ENCODE data around the gene ELOVL2. TPM values are rescaled to one million over a fixed set of nuclear protein-coding genes. Genes with fewer than 3 reads are reported as not detected.

The ELOVL2 gene
- total RNA-seq, 2 donors from 2014 or later = not detected

GRCh38 chr6:11042750-11043377, 1.2 kb downstream of the ELOVL2 start:
- no peaks in the 10 kb centered on the region for H3K9me3 Mint-ChIP-seq
- peaks cover 9% of the 10 kb centered on the region for H3K4me1 Mint-ChIP-seq
- H3K27me3 Mint-ChIP-seq = peaks cover 45% of the 10 kb centered on the region
- no peak overlapping the region for H3K27ac Mint-ChIP-seq
- ATAC-seq (replicated peaks) = no peak
- peak overlapping the region; percentile 53 for H3K4me3 Mint-ChIP-seq
- peaks cover 5% of the 10 kb centered on the region for H3K36me3 Mint-ChIP-seq (ENCODE audit: low read depth)

- H3K27ac Mint-ChIP-seq = no peak overlapping the region
- peaks cover 42% of the 10 kb centered on the region for H3K27me3 Mint-ChIP-seq
- H3K9me3 Mint-ChIP-seq = no peaks in the 10 kb centered on the region
- H3K36me3 Mint-ChIP-seq (ENCODE audit: low read depth) = peaks cover 5% of the 10 kb centered on the region
- H3K4me1 Mint-ChIP-seq = peaks cover 9% of the 10 kb centered on the region
- peak overlapping the region; percentile 53 for H3K4me3 Mint-ChIP-seq
- no peak for ATAC-seq (replicated peaks)
Measured at GRCh38 chr6:11042025-11042749, 1.9 kb downstream of the ELOVL2 start.

GRCh38 chr6:11040134-11040533, 4.0 kb downstream of the ELOVL2 start:
- H3K36me3 Mint-ChIP-seq (ENCODE audit: low read depth) = peaks cover 5% of the 10 kb centered on the region
- H3K4me3 Mint-ChIP-seq = no peak overlapping the region
- H3K9me3 Mint-ChIP-seq = no peaks in the 10 kb centered on the region
- no peak overlapping the region for H3K27ac Mint-ChIP-seq
- peaks cover 44% of the 10 kb centered on the region for H3K27me3 Mint-ChIP-seq
- no peak for ATAC-seq (replicated peaks)
- H3K4me1 Mint-ChIP-seq = peaks cover 9% of the 10 kb centered on the region

- Mint-ChIP-seq H3K4me1 (peaks cover 5% of the 10 kb centered on the region), H3K4me3 (no peak overlapping the region), H3K27ac (no peak overlapping the region), H3K27me3 (peaks cover 41% of the 10 kb centered on the region), H3K36me3 (ENCODE audit: low read depth) (no peaks in the 10 kb centered on the region), H3K9me3 (no peaks in the 10 kb centered on the region)
- no peak for ATAC-seq (replicated peaks)
Measured at GRCh38 chr6:11039040-11039439, 5.1 kb downstream of the ELOVL2 start.

GRCh38 chr6:11036977-11037430, 7.1 kb downstream of the ELOVL2 start:
- no peak for ATAC-seq (replicated peaks)
- H3K27me3 Mint-ChIP-seq = peaks cover 35% of the 10 kb centered on the region
- no peaks in the 10 kb centered on the region for H3K9me3 Mint-ChIP-seq
- no peaks in the 10 kb centered on the region for H3K36me3 Mint-ChIP-seq (ENCODE audit: low read depth)
- no peak overlapping the region for H3K4me3 Mint-ChIP-seq
- H3K4me1 Mint-ChIP-seq = no peaks in the 10 kb centered on the region
- no peak overlapping the region for H3K27ac Mint-ChIP-seq

GRCh38 chr6:11036351-11036740, 7.8 kb downstream of the ELOVL2 start:
- no peak overlapping the region for H3K27ac Mint-ChIP-seq
- H3K9me3 Mint-ChIP-seq = no peaks in the 10 kb centered on the region
- H3K4me3 Mint-ChIP-seq = no peak overlapping the region
- ATAC-seq (replicated peaks) = no peak
- H3K4me1 Mint-ChIP-seq = no peaks in the 10 kb centered on the region
- H3K36me3 Mint-ChIP-seq (ENCODE audit: low read depth) = no peaks in the 10 kb centered on the region
- peaks cover 41% of the 10 kb centered on the region for H3K27me3 Mint-ChIP-seq

- Mint-ChIP-seq H3K4me3 (no peak overlapping the region), H3K27ac (no peak overlapping the region), H3K4me1 (no peaks in the 10 kb centered on the region), H3K36me3 (ENCODE audit: low read depth) (no peaks in the 10 kb centered on the region), H3K27me3 (peaks cover 39% of the 10 kb centered on the region), H3K9me3 (no peaks in the 10 kb centered on the region)
- no peak for ATAC-seq (replicated peaks)
Measured at GRCh38 chr6:11035616-11036350, 8.3 kb downstream of the ELOVL2 start.

- H3K27ac Mint-ChIP-seq = no peak overlapping the region
- H3K27me3 Mint-ChIP-seq = peaks cover 36% of the 10 kb centered on the region
- ATAC-seq (replicated peaks) = no peak
- no peaks in the 10 kb centered on the region for H3K36me3 Mint-ChIP-seq (ENCODE audit: low read depth)
- H3K4me1 Mint-ChIP-seq = no peaks in the 10 kb centered on the region
- H3K4me3 Mint-ChIP-seq = no peak overlapping the region
- no peaks in the 10 kb centered on the region for H3K9me3 Mint-ChIP-seq
Measured at GRCh38 chr6:11033825-11034224, 10.3 kb downstream of the ELOVL2 start.

GRCh38 chr6:11030904-11031303, 13.2 kb downstream of the ELOVL2 start:
- ATAC-seq (replicated peaks) = no peak
- H3K36me3 Mint-ChIP-seq (ENCODE audit: low read depth) = no peaks in the 10 kb centered on the region
- H3K27me3 Mint-ChIP-seq = peaks cover 42% of the 10 kb centered on the region
- H3K9me3 Mint-ChIP-seq = no peaks in the 10 kb centered on the region
- no peak overlapping the region for H3K27ac Mint-ChIP-seq
- no peaks in the 10 kb centered on the region for H3K4me1 Mint-ChIP-seq
- H3K4me3 Mint-ChIP-seq = no peak overlapping the region

- Mint-ChIP-seq H3K4me3 (no peak overlapping the region), H3K27ac (no peak overlapping the region), H3K4me1 (no peaks in the 10 kb centered on the region), H3K9me3 (no peaks in the 10 kb centered on the region), H3K36me3 (ENCODE audit: low read depth) (no peaks in the 10 kb centered on the region), H3K27me3 (peaks cover 44% of the 10 kb centered on the region)
- no peak for ATAC-seq (replicated peaks)
Measured at GRCh38 chr6:11028959-11029358, 15.1 kb downstream of the ELOVL2 start.

GRCh38 chr6:11027565-11028110, 16.5 kb downstream of the ELOVL2 start:
- Mint-ChIP-seq H3K4me1 (no peaks in the 10 kb centered on the region), H3K36me3 (ENCODE audit: low read depth) (no peaks in the 10 kb centered on the region)
- no peak for ATAC-seq (replicated peaks)

GRCh38 chr6:11025921-11026635, 18.0 kb downstream of the ELOVL2 start:
- H3K27ac Mint-ChIP-seq = no peak overlapping the region
- peaks cover 48% of the 10 kb centered on the region for H3K27me3 Mint-ChIP-seq
- H3K4me3 Mint-ChIP-seq = no peak overlapping the region
- no peaks in the 10 kb centered on the region for H3K36me3 Mint-ChIP-seq (ENCODE audit: low read depth)
- no peaks in the 10 kb centered on the region for H3K4me1 Mint-ChIP-seq
- H3K9me3 Mint-ChIP-seq = no peaks in the 10 kb centered on the region
- ATAC-seq (replicated peaks) = no peak

More at GRCh38 chr6:11027565-11028110, 16.5 kb downstream of the ELOVL2 start:
- Mint-ChIP-seq H3K4me3 (no peak overlapping the region), H3K9me3 (no peaks in the 10 kb centered on the region), H3K27me3 (peaks cover 43% of the 10 kb centered on the region), H3K27ac (no peak overlapping the region)

- Mint-ChIP-seq H3K9me3 (no peaks in the 10 kb centered on the region), H3K36me3 (ENCODE audit: low read depth) (no peaks in the 10 kb centered on the region), H3K27ac (no peak overlapping the region), H3K4me3 (no peak overlapping the region), H3K4me1 (no peaks in the 10 kb centered on the region), H3K27me3 (peaks cover 46% of the 10 kb centered on the region)
- no peak for ATAC-seq (replicated peaks)
Measured at GRCh38 chr6:11025130-11025529, 19.0 kb downstream of the ELOVL2 start.

GRCh38 chr6:11023032-11023431, 21.1 kb downstream of the ELOVL2 start:
- ATAC-seq (replicated peaks) = no peak
- Mint-ChIP-seq H3K27ac (no peak overlapping the region), H3K27me3 (peaks cover 41% of the 10 kb centered on the region), H3K4me3 (no peak overlapping the region), H3K9me3 (no peaks in the 10 kb centered on the region), H3K4me1 (no peaks in the 10 kb centered on the region), H3K36me3 (ENCODE audit: low read depth) (no peaks in the 10 kb centered on the region)
